Ascending aorta (tissue), 2 donors: ENCODE data around the gene KLRG1. TPM values are rescaled to one million over a fixed set of nuclear protein-coding genes. Genes with fewer than 3 reads are reported as not detected.

Experiments used
- DNase-seq, 2 donors: peaks; one replicate each; pipeline ENCODE4 v3.0.0-alpha.2; 2019; ENCODE audit warnings: low spot score in 2 of 2
- H3K27ac ChIP-seq, 2 donors: fragments of 200-600 bp; sonication (generic); one replicate each; pipeline ENCODE4 v1.5.1; 2016 to 2017; ENCODE audit warnings: mild to moderate bottlenecking in 1 of 2
- H3K27me3 ChIP-seq: fragments of 200-600 bp; sonication (generic); one replicate; pipeline ENCODE4 v1.5.1; 2017
- H3K36me3 ChIP-seq, 2 donors: fragments of 200-600 bp; sonication (generic); one replicate each; pipeline ENCODE4 v1.5.1; 2016
- H3K4me1 ChIP-seq, 2 donors: fragments of 200-600 bp; sonication (generic); one replicate each; pipeline ENCODE4 v1.5.1; 2016 to 2017; ENCODE audit warnings: mild to moderate bottlenecking in 1 of 2
- H3K4me3 ChIP-seq, 2 donors: fragments of 200-600 bp; sonication (generic); one replicate each; pipeline ENCODE4 v1.5.1; 2016 to 2017; ENCODE audit warnings: mild to moderate bottlenecking in 1 of 2
- H3K9me3 ChIP-seq, 2 donors: fragments of 200-600 bp; sonication (generic); one replicate each; pipeline ENCODE4 v1.5.1; 2016
- intact Hi-C: fragments of 100-400 bp; cut with DNase I; formaldehyde crosslinking; loops from one replicate; pipeline ENCODE4 v1.15.1; 2023
- total RNA-seq: library from RNA; depleted of rRNA; stranded (reverse); fragments of >200 nt; gene quantifications from one replicate; pipeline ENCODE4 v1.1.0, GENCODE V29; 2016
- TF ChIP-seq, protein P1 (sequence below), 3 experiments: fragments of 200-600 bp in 2 of 3; fragments of 450-650 bp in 1 of 3; sonication (generic) in 2 of 3; IDR thresholded peaks; one replicate each; pipeline ENCODE4 v1.5.1; 2016 to 2019; ENCODE audit warnings: antibody characterized with exemption in 3 of 3, mild to moderate bottlenecking in 1 of 3, moderate library complexity in 1 of 3

KLRG1 gene
- total RNA-seq, 1 donor from 2014 or later = 0.53 TPM

DNA sequence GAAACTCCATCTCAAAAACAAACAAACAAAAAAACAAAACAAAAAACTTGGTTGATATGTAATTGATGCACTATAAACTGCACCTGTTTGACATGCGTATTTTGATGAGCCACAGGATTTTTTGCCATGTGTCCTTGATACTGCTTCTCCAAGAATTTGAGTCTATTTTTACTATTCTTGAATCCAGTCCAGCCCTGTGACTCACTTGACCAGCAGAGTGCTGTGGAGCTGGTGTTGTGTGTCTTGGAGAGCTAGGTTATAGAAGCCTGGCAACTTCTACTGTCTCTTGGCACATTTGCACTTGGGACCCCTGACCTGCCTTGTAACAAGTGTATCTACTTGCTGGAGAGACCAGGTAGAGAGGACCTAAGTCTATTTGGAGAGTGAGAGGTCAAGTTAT lies 52.0 kb downstream of the KLRG1 start:
- Histone ChIP-seq H3K36me3 (no peaks in the 10 kb centered on the region), H3K4me3 (no peak overlapping the region), H3K9me3 (no peaks in the 10 kb centered on the region), H3K4me1 (no peaks in the 10 kb centered on the region), H3K27me3 (no peaks in the 10 kb centered on the region), H3K27ac (no peak overlapping the region)
- DNase-seq = no peak
- intact Hi-C loops = loop anchor here (10.0 kb wide), 1 partner anchor 387 kb away; no protein-coding TSS in a partner anchor
- TF ChIP-seq, protein P1, sequence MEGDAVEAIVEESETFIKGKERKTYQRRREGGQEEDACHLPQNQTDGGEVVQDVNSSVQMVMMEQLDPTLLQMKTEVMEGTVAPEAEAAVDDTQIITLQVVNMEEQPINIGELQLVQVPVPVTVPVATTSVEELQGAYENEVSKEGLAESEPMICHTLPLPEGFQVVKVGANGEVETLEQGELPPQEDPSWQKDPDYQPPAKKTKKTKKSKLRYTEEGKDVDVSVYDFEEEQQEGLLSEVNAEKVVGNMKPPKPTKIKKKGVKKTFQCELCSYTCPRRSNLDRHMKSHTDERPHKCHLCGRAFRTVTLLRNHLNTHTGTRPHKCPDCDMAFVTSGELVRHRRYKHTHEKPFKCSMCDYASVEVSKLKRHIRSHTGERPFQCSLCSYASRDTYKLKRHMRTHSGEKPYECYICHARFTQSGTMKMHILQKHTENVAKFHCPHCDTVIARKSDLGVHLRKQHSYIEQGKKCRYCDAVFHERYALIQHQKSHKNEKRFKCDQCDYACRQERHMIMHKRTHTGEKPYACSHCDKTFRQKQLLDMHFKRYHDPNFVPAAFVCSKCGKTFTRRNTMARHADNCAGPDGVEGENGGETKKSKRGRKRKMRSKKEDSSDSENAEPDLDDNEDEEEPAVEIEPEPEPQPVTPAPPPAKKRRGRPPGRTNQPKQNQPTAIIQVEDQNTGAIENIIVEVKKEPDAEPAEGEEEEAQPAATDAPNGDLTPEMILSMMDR (IDR thresholded peaks at IDR 0.05) = no peak

DNA sequence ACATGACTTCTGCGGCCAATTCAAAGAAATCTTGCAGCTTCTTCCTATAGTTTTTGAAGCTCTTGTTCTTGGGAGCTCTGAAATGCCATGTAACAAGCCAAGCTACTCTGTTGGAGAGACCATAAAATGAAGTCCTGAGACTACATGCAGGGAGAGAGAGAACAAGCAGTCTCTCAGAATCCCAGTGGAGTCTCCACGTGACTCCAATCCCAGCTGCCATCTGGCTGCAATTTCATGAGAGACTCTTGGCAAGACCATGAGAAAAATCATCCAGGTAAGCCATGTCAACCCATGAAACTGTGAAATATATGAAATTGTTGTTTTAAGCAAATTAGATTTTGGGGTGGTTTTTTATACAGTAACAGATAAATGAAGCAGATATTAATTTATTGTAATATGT lies 54.4 kb downstream of the KLRG1 start:
- Histone ChIP-seq H3K9me3 (no peaks in the 10 kb centered on the region), H3K4me3 (no peak overlapping the region), H3K4me1 (no peaks in the 10 kb centered on the region), H3K27me3 (no peaks in the 10 kb centered on the region), H3K36me3 (no peaks in the 10 kb centered on the region), H3K27ac (no peak overlapping the region)
- no peak for DNase-seq
- TF ChIP-seq, protein P1 (IDR thresholded peaks at IDR 0.05) = no peak
- intact Hi-C loops = loop anchor here (10.0 kb wide), 1 partner anchor 389 kb away; no protein-coding TSS in a partner anchor

DNA sequence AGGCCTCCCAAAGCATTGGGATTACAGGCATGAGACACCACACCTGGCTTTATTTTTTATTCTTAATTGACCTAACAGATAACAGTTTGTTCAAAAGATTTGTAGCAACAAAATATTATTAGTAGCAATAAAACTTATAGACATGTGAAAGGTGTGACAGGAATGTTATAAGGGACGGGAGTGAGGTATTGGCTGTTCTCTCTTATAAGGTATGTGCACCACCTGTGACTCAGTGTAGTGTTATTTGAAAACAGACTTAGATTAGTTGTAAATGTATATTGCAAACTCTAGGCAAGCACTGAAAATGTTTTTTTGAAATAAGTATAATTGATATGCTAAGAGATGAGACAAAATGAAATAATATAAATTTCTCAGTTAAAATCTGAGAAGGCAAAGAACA lies 57.8 kb downstream of the KLRG1 start:
- H3K4me3 ChIP-seq = no peak overlapping the region
- no peaks in the 10 kb centered on the region for H3K9me3 ChIP-seq
- TF ChIP-seq, protein P1 (IDR thresholded peaks at IDR 0.05) = no peak
- intact Hi-C loops = loop anchor here (5.0 to 10.0 kb wide), 2 partner anchors 392 to 505 kb away; partner anchors contain the start of gene CLEC4E
- no peaks in the 10 kb centered on the region for H3K27me3 ChIP-seq
- H3K27ac ChIP-seq = no peak overlapping the region
- H3K36me3 ChIP-seq = no peaks in the 10 kb centered on the region
- no peak for DNase-seq
- no peaks in the 10 kb centered on the region for H3K4me1 ChIP-seq

DNA sequence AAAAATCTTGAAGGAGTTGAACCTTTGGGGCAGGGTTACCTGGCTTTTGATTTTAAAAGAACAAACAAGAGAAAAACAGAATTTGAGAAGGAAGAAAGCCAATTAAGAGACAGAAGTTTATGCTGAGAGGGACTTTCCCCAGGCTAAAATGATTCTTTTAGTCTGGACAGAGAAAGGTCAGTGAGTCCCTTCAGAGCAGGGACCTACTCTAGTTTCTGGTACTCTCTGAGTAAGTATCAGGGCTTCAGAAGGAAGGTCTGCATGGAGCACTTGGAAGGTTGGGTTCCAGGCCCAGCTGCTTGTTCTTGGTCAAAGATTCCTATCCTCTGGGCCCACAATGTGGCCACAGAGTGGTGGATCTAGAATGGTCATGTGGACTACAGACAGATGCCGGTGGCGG lies 59.6 kb downstream of the KLRG1 start:
- no peak for DNase-seq
- no peaks in the 10 kb centered on the region for H3K4me1 ChIP-seq
- H3K9me3 ChIP-seq = no peaks in the 10 kb centered on the region
- H3K4me3 ChIP-seq = no peak overlapping the region
- intact Hi-C loops = loop anchor here (5.0 to 10.0 kb wide), 2 partner anchors 394 to 507 kb away; partner anchors contain the start of gene CLEC4E
- H3K27me3 ChIP-seq = no peaks in the 10 kb centered on the region
- H3K27ac ChIP-seq = no peak overlapping the region
- TF ChIP-seq, protein P1 (IDR thresholded peaks at IDR 0.05) = no peak
- no peaks in the 10 kb centered on the region for H3K36me3 ChIP-seq

- intact Hi-C loops = loop anchor here (5.0 to 10.0 kb wide), 2 partner anchors 395 to 507 kb away; partner anchors contain the start of gene CLEC4E
- TF ChIP-seq, protein P1 (IDR thresholded peaks at IDR 0.05) = peak; percentile 25 to 58 (median 53)
- DNase-seq = no peak
Measured at GRCh38 chr12:9049520-9050133, 60.3 kb downstream of the KLRG1 start.

More at GRCh38 chr12:9049520-9050133, 60.3 kb downstream of the KLRG1 start:
- no peaks in the 10 kb centered on the region for H3K27me3 ChIP-seq
- H3K4me1 ChIP-seq = no peaks in the 10 kb centered on the region
- H3K4me3 ChIP-seq = no peak overlapping the region
- no peaks in the 10 kb centered on the region for H3K36me3 ChIP-seq
- no peak overlapping the region for H3K27ac ChIP-seq
- no peaks in the 10 kb centered on the region for H3K9me3 ChIP-seq
